Stimulated activated CD8-positive, alpha-beta memory T cell treated with anti-CD3 and anti-CD28 coated beads, Interleukin-7, amount 100 ng/mL, for 48 hours (primary cell): Measurements from ENCODE around the gene SLC30A10.
"Not testable (repeated sequence)": the region's sequence is repeated elsewhere in the genome, so short reads cannot be mapped to it uniquely, and the experiment has no call there.

ENCODE experiments used
- DNase-seq, 2 donors: peaks; one replicate each; pipeline ENCODE4 v3.0.0-alpha.2; 2020; ENCODE audit warnings: low read depth in 1 of 2; ENCODE audit errors: extremely low read depth in 1 of 2

The SLC30A10 gene

GRCh38 chr1:219928791-219929118 lies 398 bp upstream of the SLC30A10 start:
- no peak for DNase-seq

DNA sequence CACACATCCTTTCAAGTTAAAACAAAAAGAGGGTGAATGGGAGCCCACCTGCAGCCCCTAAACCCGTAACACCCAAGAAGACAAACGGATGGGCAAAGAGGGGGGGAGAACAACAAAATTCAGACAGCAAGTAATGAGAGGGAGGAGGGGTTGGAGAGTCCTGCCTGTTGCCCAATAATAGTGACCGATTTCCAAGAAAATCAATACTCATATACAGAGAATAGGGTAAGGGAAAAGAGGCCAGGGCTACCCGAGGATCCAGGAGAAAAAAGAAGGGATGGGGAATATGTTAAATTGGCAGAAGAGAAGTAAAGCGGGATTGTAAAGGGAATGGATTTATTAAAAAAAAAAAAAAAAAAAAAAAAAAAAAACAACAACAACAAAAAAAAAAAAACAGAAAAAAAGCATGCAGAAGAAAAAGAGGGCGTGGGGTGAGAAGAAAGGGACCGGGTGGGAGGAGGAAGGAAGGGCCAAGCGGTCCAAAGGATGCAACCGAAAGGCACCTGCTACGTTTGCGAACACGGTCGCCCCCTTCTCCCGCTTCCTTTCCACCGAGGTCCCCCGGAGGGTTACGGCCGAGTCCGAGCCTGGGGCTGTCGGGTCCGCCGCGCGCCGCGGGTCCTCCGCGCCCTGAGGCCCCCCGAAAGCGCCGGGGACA lies 930 bp downstream of the SLC30A10 start:
- no peak for DNase-seq

DNA sequence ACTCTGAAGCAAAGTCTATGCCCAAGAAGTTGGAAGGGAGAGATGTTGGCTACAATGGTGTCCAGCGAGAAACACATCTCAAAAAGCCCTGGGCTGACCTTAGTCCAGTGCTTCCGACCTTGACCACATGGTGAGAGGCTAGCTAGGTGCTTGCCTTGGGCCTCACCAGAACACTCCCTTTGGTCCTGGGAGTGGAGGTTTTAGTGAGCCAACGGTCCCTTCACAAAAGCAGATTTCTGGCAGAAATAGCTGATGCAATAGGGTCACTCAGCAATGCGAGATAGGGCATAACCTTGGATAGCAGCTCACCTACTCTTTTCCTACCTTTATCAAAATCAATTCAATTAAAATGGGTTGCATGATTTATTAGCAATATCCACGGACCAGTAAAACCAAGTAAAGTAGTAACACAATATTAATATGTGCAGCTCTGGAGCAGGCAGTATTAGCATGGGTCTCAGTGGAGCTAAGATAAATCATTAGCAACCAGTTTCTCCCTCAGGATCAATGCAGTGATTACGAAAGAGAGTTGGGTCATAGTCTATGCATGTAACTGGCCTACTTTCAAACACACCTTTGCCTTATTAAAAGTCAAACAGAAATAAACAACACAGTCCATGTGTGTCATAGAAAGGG lies 1.9 kb downstream of the SLC30A10 start:
- DNase-seq: no peak

- DNase-seq: no peak
Observed at GRCh38 chr1:219924342-219924741, 4.0 kb downstream of the SLC30A10 start.

DNA sequence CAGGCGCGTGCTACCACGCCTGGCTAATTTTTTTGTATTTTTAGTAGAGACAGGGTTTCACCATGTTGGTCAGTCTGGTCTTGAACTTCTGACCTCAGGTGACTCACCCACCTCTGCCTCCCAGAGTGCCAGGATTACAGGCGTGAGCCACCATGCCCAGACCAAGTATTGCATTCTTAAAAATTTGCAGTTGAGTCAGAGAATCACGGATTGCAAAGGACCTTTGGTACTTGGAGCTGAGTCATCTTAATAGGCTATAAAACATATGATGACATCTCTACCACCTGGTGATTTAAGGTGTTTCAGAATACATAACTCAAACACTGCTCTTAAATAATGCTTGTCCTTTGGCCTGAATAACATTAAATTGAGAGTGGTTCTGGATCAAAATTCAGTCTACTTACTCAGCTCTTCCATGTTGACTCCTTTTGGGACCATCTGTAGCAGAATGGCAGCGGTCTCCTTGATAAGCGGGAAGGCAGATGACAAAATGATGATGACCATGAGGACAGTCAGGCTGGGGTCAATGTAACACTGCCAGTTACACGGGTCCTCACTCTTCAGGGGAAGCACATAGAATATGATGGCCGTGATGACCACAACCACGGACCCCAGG lies 10.4 kb downstream of the SLC30A10 start:
- DNase-seq: no peak

DNA sequence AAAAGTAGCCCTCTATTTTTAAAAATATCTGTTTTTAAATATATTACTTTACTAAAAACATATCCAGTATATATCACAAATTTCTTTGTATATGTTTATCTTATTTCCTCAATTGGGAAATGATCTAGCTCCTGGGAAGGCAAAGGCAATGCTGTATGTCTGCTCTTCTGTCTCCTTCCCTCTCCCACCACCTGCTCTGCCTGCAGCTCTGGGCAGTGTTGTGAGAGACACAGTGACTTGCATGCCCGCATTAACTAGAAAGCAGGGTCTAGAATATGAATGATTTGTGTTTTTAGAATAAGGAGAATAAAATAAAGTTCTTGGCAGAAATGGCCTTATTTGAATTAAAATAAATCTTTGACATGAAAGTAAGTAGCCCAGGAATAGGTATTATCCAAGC lies 11.1 kb downstream of the SLC30A10 start:
- no peak for DNase-seq

DNA sequence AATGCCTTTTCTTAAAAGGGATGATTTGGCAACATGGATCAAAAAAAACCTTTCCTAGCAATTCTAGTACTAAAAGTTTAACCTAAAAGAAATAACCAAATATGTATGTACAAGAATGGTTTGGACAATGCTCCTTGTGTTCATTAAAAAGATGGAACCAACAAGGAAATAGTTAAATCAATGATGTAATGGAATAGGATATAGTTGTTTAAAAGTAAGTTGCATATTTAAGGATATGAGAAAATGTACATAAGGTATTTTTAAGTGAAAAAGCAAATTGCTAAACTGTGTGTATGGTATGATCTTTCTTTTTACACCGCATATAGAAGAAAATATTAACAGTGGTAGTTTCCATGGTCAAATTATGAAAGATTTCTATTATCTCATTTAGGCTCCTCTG lies 12.1 kb downstream of the SLC30A10 start:
- DNase-seq: no peak

- no peak for DNase-seq
Observed at GRCh38 chr1:219913005-219913770, 15.2 kb downstream of the SLC30A10 start.

GRCh38 chr1:219910716-219911115 lies 17.6 kb downstream of the SLC30A10 start:
- no peak for DNase-seq

GRCh38 chr1:219909476-219909875 lies 18.9 kb downstream of the SLC30A10 start:
- no peak for DNase-seq

DNA sequence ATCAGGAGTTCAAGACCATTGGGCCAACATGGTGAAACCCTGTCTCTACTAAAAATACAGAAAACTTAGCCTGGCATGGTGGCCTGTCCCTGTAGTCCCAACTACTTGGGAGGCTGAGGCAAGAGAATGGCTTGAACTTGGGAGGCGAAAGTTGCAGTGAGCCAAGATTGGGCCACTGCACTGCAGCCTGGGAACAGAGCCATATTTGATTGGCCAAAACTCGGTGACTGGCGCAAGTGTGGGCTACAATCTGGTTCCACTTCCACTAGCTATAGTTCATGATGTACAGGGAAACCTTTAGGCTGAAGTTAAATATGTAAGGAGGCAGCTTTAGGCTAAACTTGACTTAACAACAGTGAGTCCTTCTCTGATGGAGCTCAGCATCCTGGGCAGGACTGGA lies 20.2 kb downstream of the SLC30A10 start:
- DNase-seq: no peak

DNA sequence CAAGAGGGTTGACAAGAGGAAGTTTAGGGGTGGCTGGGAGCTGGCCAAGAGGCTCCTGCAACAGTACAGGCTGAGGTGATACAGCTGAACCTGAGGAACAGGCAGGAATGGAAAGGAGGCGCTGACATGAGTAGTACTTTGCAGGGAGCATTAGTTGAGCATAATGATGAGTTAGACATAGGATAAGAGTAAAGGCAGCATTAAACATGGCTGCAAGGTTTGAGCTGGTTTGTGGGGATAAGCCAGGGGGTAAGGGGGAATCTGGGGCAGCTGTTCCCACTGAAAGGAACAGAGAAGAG lies 20.6 kb downstream of the SLC30A10 start:
- DNase-seq: no peak

GRCh38 chr1:219906924-219907771 lies 21.2 kb downstream of the SLC30A10 start:
- no peak for DNase-seq

DNA sequence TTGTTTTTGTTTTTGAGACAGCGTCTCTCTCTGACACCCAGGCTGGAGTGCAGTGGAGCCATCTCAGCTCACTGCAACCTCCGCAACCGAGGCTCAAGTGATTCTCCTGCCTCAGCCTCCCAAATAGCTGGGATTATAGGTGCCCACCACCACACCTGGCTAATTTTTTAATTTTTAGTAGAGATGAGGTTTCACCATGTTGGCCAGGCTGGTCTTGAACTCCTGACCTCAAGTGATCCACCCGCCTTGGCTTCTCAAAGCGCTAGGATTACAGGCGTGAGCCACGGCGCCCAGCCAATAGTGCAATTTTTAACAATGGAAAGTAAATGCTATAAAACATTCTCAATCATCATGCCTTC lies 21.8 kb downstream of the SLC30A10 start:
- DNase-seq: not testable (repeated sequence)

- DNase-seq: no peak
Observed at GRCh38 chr1:219905524-219905923, 22.8 kb downstream of the SLC30A10 start.

DNA sequence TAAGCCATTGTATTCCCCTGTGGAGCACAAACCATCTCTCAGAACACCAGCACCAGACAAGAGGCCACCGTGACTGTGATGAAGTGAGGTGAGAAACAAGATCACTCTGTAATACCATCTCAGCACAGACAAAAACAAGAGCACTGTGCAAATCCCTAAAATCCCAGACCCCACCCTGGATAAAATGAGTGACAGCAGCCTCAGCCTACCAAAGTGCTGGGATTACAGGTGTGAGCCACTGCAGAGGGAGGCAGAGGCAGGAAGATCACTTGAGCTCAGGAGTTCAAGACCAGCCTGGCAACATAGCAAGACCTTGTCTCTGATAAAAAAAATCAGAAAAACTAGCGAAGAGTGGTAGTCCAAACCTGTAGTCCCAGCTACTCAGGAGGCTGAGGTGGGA lies 23.4 kb downstream of the SLC30A10 start:
- no peak for DNase-seq

- no peak for DNase-seq
Observed at GRCh38 chr1:219903353-219903871, 24.9 kb downstream of the SLC30A10 start.

DNA sequence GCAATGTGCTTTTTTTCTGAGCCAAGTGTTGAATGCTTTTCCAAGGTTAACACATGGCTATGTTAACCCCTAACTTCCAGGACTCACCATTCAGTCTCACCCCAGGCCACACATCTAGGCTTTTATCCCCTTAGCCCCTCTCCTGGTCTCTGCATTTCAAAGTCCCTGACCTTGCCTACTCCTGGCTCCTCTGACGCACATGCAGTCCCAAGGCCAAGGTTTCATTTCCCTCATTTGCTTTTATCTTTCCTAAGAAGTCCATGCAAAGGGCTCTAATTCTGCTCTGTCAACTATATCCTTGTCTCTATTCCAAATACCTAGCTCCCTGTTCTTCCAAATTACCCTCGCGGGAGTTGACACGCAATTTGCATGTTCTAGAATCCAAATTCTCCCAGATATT lies 25.4 kb downstream of the SLC30A10 start:
- no peak for DNase-seq

- no peak for DNase-seq
Observed at GRCh38 chr1:219900882-219901281, 27.5 kb downstream of the SLC30A10 start.

DNA sequence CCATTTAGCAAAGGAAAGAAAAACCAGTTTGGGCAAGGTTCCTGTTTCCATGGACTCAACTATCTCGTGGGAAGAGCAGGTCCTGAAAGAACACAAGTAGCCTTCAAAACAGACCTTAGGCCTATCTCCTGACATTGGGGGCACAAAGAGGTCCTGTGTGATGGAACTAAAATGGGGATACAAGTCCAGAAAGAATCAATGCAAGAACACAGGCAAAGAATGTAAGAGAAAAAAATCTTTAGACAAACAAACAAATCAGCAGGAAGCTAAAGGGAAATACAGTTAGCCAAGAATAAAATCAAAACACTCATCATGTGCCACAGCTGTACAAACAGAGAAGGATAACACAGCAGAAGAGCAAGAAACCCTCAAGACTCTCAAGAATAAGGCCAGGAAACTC lies 28.2 kb downstream of the SLC30A10 start:
- no peak for DNase-seq

GRCh38 chr1:219898375-219898774 lies 30.0 kb downstream of the SLC30A10 start:
- no peak for DNase-seq
